HG03025 (cell line): ENCODE measurements around the gene ABCD3.
"Not testable (repeated sequence)": the region's sequence is repeated elsewhere in the genome, so short reads cannot be mapped to it uniquely, and the experiment has no call there.

Experiments
- ATAC-seq: cut with Tn5 transposase; IDR thresholded peaks from one replicate; pipeline ENCODE4 v1.9.1; 2021; ENCODE audit warnings: mild to moderate bottlenecking, moderate library complexity; ENCODE audit not compliant: unreplicated experiment, low FRiP score

Gene ABCD3

GRCh38 chr1:94411237-94411636 is 7.0 kb upstream of the ABCD3 start:
- no peak for ATAC-seq

GRCh38 chr1:94413311-94413710 is 4.9 kb upstream of the ABCD3 start:
- ATAC-seq, result no peak

- no peak for ATAC-seq
Measured at GRCh38 chr1:94416901-94417727, 1.1 kb upstream of the ABCD3 start.

- ATAC-seq, result no peak
Measured at GRCh38 chr1:94417728-94417977, 536 bp upstream of the ABCD3 start.

- peak; percentile 15 for ATAC-seq
Measured at GRCh38 chr1:94418664-94419655, 771 bp downstream of the ABCD3 start.

- no peak for ATAC-seq
Measured at GRCh38 chr1:94422115-94422820, 4.1 kb downstream of the ABCD3 start.

GRCh38 chr1:94425821-94426484 is 7.8 kb downstream of the ABCD3 start:
- no peak for ATAC-seq

- ATAC-seq, result not testable (repeated sequence)
Measured at GRCh38 chr1:94426485-94426870, 8.3 kb downstream of the ABCD3 start.

- no peak for ATAC-seq
Measured at GRCh38 chr1:94428441-94428840, 10.3 kb downstream of the ABCD3 start.

- not testable (repeated sequence) for ATAC-seq
Measured at GRCh38 chr1:94428927-94429528, 10.8 kb downstream of the ABCD3 start.

GRCh38 chr1:94430066-94430465 is 11.9 kb downstream of the ABCD3 start:
- ATAC-seq, result not testable (repeated sequence)

- ATAC-seq, result no peak
Measured at GRCh38 chr1:94433866-94434265, 15.7 kb downstream of the ABCD3 start.

- ATAC-seq, result no peak
Measured at GRCh38 chr1:94434365-94435045, 16.3 kb downstream of the ABCD3 start.

GRCh38 chr1:94438692-94439276 is 20.6 kb downstream of the ABCD3 start:
- no peak for ATAC-seq

GRCh38 chr1:94440088-94440487 is 21.9 kb downstream of the ABCD3 start:
- no peak for ATAC-seq

- not testable (repeated sequence) for ATAC-seq
Measured at GRCh38 chr1:94443067-94443466, 24.9 kb downstream of the ABCD3 start.

- ATAC-seq, result not testable (repeated sequence)
Measured at GRCh38 chr1:94444819-94445218, 26.6 kb downstream of the ABCD3 start.

GRCh38 chr1:94445733-94446132 is 27.5 kb downstream of the ABCD3 start:
- not testable (repeated sequence) for ATAC-seq

GRCh38 chr1:94446177-94446576 is 28.0 kb downstream of the ABCD3 start:
- not testable (repeated sequence) for ATAC-seq
